WTC11 (cell line): ENCODE measurements around the gene SMAD6.

ENCODE experiments used
- CBFB ChIP-seq: sonication (generic); formaldehyde crosslinking; IDR thresholded peaks from 2 replicates; pipeline ENCODE4 v1.8.1; 2022; ENCODE audit warnings: mild to moderate bottlenecking, low read depth, missing genetic modification reagents
- CREB1 ChIP-seq: sonication (generic); formaldehyde crosslinking; IDR thresholded peaks from 2 replicates; pipeline ENCODE4 v1.8.0; 2023; ENCODE audit warnings: mild to moderate bottlenecking, missing genetic modification reagents
- CTCF ChIP-seq: fragments of 200-600 bp; IDR thresholded peaks from 2 replicates; pipeline ENCODE4 v1.8.0; 2022; ENCODE audit warnings: antibody characterized with exemption
- ELF4 ChIP-seq: sonication (generic); formaldehyde crosslinking; IDR thresholded peaks from 2 replicates; pipeline ENCODE4 v1.8.1; 2022; ENCODE audit warnings: low read depth, mild to moderate bottlenecking, moderate library complexity, missing genetic modification reagents
- ETV6 ChIP-seq: sonication (generic); formaldehyde crosslinking; IDR thresholded peaks from 2 replicates; pipeline ENCODE4 v1.8.1; 2022; ENCODE audit warnings: mild to moderate bottlenecking, missing genetic modification reagents
- JUN ChIP-seq: sonication (generic); formaldehyde crosslinking; IDR thresholded peaks from 2 replicates; pipeline ENCODE4 v1.8.0; 2023; ENCODE audit warnings: mild to moderate bottlenecking, missing genetic modification reagents
- MYBL2 ChIP-seq: sonication (generic); formaldehyde crosslinking; IDR thresholded peaks from 2 replicates; pipeline ENCODE4 v1.8.1; 2023; ENCODE audit warnings: mild to moderate bottlenecking, moderate library complexity, missing genetic modification reagents
- NR3C1 ChIP-seq: sonication (generic); formaldehyde crosslinking; conservative IDR thresholded peaks from 2 replicates; pipeline ENCODE4 v1.8.1; 2023; ENCODE audit warnings: low read depth, mild to moderate bottlenecking, missing genetic modification reagents
- RELA ChIP-seq: sonication (generic); formaldehyde crosslinking; IDR thresholded peaks from 2 replicates; pipeline ENCODE4 v1.8.1; 2022; ENCODE audit warnings: missing genetic modification reagents, mild to moderate bottlenecking, borderline replicate concordance
- USF1 ChIP-seq: sonication (generic); formaldehyde crosslinking; IDR thresholded peaks from 2 replicates; pipeline ENCODE4 v1.8.0; 2022; ENCODE audit warnings: mild to moderate bottlenecking, missing genetic modification reagents
- TF ChIP-seq, protein P1 (sequence below): sonication (generic); formaldehyde crosslinking; IDR thresholded peaks from 2 replicates; pipeline ENCODE4 v1.8.0; 2022; ENCODE audit warnings: mild to moderate bottlenecking, missing genetic modification reagents

DNA sequence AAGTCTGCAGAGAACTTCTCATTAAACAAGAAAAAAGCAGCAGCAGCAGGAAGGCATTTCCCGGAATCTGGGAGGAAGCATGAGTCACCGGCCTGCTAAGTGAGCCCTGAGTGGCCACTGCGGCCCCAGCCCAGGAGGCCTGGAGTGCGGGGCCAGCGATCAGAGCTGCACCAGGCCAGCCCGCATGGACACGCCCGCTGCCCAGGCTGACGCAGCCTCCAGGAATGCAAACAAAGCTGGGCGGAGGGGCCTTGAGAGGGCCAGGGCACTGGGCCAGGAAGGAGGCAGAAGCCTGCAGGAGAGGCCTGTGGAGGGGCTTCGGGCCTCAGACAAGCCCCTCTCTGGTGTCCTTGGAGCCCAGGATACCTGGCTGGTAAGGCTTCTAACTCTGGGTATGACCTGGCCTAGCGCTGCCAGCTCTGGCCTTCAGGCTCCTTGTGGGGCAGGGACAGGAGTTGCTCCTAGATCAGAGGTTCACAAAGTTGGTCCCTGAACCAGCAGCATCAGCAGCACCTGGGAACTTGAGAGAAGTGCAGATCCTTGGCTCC is 101.2 kb downstream of the SMAD6 start:
- no peak for TF ChIP-seq CTCF
- TF ChIP-seq USF1 (CRISPR knock-in tag) = no peak
- TF ChIP-seq NR3C1 = no peak
- TF ChIP-seq, protein P1, sequence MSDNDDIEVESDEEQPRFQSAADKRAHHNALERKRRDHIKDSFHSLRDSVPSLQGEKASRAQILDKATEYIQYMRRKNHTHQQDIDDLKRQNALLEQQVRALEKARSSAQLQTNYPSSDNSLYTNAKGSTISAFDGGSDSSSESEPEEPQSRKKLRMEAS (CRISPR knock-in tag) = no peak
- no peak for TF ChIP-seq CREB1 (CRISPR knock-in tag)
- no peak; the same call in 1 of the 2 replicates for TF ChIP-seq ETV6
- TF ChIP-seq ELF4 (CRISPR knock-in tag) = no peak
- no peak for TF ChIP-seq RELA
- TF ChIP-seq CBFB (CRISPR knock-in tag) = no peak
- no peak for TF ChIP-seq MYBL2 (CRISPR knock-in tag)
- no peak for TF ChIP-seq JUN
